Neural cell (in vitro differentiated cells): ENCODE measurements around the gene TMEM273. TPM values are rescaled to one million over a fixed set of nuclear protein-coding genes. Genes with fewer than 3 reads are reported as not detected.

Experiments used
- H2AFZ ChIP-seq: fragments of 200-600, 300-800 bp; sonication (generic), shearing (Covaris generic); 2 replicates; pipeline ENCODE4 v1.6.0; 2014; ENCODE audit warnings: low read depth, mild to moderate bottlenecking, antibody characterized with exemption, low read length, moderate library complexity
- H3F3A ChIP-seq: fragments of 200-600 bp; shearing (Covaris generic); 2 replicates; pipeline ENCODE4 v1.6.1; 2016; ENCODE audit warnings: mild to moderate bottlenecking, moderate library complexity, mixed read lengths, antibody characterized with exemption, low read length; ENCODE audit not compliant: insufficient read depth, poor library complexity, severe bottlenecking
- H3K27ac ChIP-seq: fragments of 200-600, 300-800 bp; sonication (generic), shearing (Covaris generic); 2 replicates; pipeline ENCODE4 v1.5.1; 2014; ENCODE audit warnings: mild to moderate bottlenecking, low read length, moderate library complexity
- H3K27me3 ChIP-seq: fragments of 300-800, 200-600 bp; sonication (generic), shearing (Covaris generic); 2 replicates; pipeline ENCODE4 v1.6.0; 2014; ENCODE audit warnings: mild to moderate bottlenecking, low read depth, low read length, moderate library complexity; ENCODE audit not compliant: insufficient read depth
- H3K36me3 ChIP-seq: fragments of 300-800, 200-600 bp; sonication (generic), shearing (Covaris generic); 2 replicates; pipeline ENCODE4 v1.5.1; 2014; ENCODE audit warnings: mild to moderate bottlenecking, antibody characterized with exemption, low read length, moderate library complexity; ENCODE audit not compliant: insufficient read depth
- H3K4me2 ChIP-seq: fragments of 300-800, 200-600 bp; sonication (generic), shearing (Covaris generic); 2 replicates; pipeline ENCODE4 v1.6.0; 2014; ENCODE audit warnings: mild to moderate bottlenecking, low read length
- H3K4me3 ChIP-seq: fragments of 300-800, 200-600 bp; sonication (generic), shearing (Covaris generic); 2 replicates; pipeline ENCODE4 v1.5.1; 2014; ENCODE audit warnings: mild to moderate bottlenecking, low read length, moderate library complexity
- H3K79me2 ChIP-seq: fragments of 200-600 bp; shearing (Covaris generic); replicated peaks from 2 replicates; pipeline ENCODE4 v1.6.0; 2014; ENCODE audit warnings: mild to moderate bottlenecking, low read length, moderate library complexity; ENCODE audit not compliant: insufficient read depth
- H3K9ac ChIP-seq: fragments of 300-800, 200-600 bp; sonication (generic), shearing (Covaris generic); 2 replicates; pipeline ENCODE4 v1.6.1; 2016; ENCODE audit warnings: mild to moderate bottlenecking, low read length, mixed read lengths
- H3K9me2 ChIP-seq: fragments of 200-600 bp; shearing (Covaris generic); 2 replicates; pipeline ENCODE4 v1.6.1; 2016; ENCODE audit warnings: mild to moderate bottlenecking, low read length, mixed read lengths; ENCODE audit not compliant: insufficient read depth
- H3K9me3 ChIP-seq: fragments of 200-600, 300-800 bp; sonication (generic), shearing (Covaris generic); 2 replicates; pipeline ENCODE4 v1.6.1; 2016; ENCODE audit warnings: mild to moderate bottlenecking, mixed run types, low read length, moderate library complexity, mixed read lengths
- H4K20me1 ChIP-seq: fragments of 200-600 bp; shearing (Covaris generic); 2 replicates; pipeline ENCODE4 v1.6.1; 2016; ENCODE audit warnings: mild to moderate bottlenecking, mixed run types; ENCODE audit not compliant: insufficient read depth
- CTCF ChIP-seq: fragments of 450-650 bp; IDR thresholded peaks from 2 replicates; pipeline ENCODE4 v1.5.1; 2014; ENCODE audit warnings: antibody characterized with exemption, mild to moderate bottlenecking, moderate library complexity; ENCODE audit not compliant: poor library complexity, severe bottlenecking
- EP300 ChIP-seq: fragments of 450-650 bp; conservative IDR thresholded peaks from 2 replicates; pipeline ENCODE4 v1.6.1; 2014; ENCODE audit warnings: antibody characterized with exemption, mild to moderate bottlenecking, moderate library complexity; ENCODE audit not compliant: poor library complexity, severe bottlenecking
- EZH2 ChIP-seq: fragments of 200-600, 300-800 bp; shearing (Covaris generic), sonication (generic); IDR thresholded peaks from 2 replicates; pipeline ENCODE4 v1.6.1; 2014; ENCODE audit warnings: antibody characterized with exemption, low read length, borderline replicate concordance, mild to moderate bottlenecking; ENCODE audit not compliant: insufficient read depth, poor library complexity, severe bottlenecking
- MXI1 ChIP-seq: fragments of 450-650 bp; conservative IDR thresholded peaks from 2 replicates; pipeline ENCODE4 v1.6.1; 2014; ENCODE audit warnings: antibody characterized with exemption, mild to moderate bottlenecking; ENCODE audit not compliant: poor library complexity, severe bottlenecking
- POLR2AphosphoS5 ChIP-seq: IDR thresholded peaks from 2 replicates; pipeline ENCODE4 v1.6.1; 2012
- RAD21 ChIP-seq: fragments of 450-650 bp; conservative IDR thresholded peaks from 2 replicates; pipeline ENCODE4 v1.6.1; 2014; ENCODE audit warnings: antibody characterized with exemption, mild to moderate bottlenecking, moderate library complexity
- REST ChIP-seq: IDR thresholded peaks from 2 replicates; pipeline ENCODE4 v1.6.1; 2012; ENCODE audit warnings: borderline replicate concordance
- SMC3 ChIP-seq: fragments of 450-650 bp; conservative IDR thresholded peaks from 2 replicates; pipeline ENCODE4 v1.6.1; 2014; ENCODE audit warnings: antibody characterized with exemption, mild to moderate bottlenecking, moderate library complexity; ENCODE audit not compliant: poor library complexity
- TAF1 ChIP-seq: IDR thresholded peaks from 2 replicates; pipeline ENCODE4 v1.6.1; 2012; ENCODE audit warnings: low read depth
- polyA plus RNA-seq: library from polyadenylated mRNA; depleted of rRNA; stranded (reverse); fragments of >200 nt; gene quantifications from 2 replicates; pipeline ENCODE4 v1.2.3, GENCODE V29; 2014

Gene TMEM273
- polyA plus RNA-seq, 1 donor from 2014 or later, result not detected

- Histone ChIP-seq H3K27ac (no peak overlapping the region), H3K4me3 (no peak overlapping the region), H3K9me2 (no peaks in the 10 kb centered on the region), H3K79me2 (no peaks in the 10 kb centered on the region), H2AFZ (no peak overlapping the region), H3K27me3 (no peaks in the 10 kb centered on the region), H4K20me1 (no peaks in the 10 kb centered on the region), H3F3A (no peaks in the 10 kb centered on the region), H3K9ac (no peak overlapping the region), H3K4me2 (no peak overlapping the region), H3K9me3 (no peaks in the 10 kb centered on the region), H3K36me3 (no peaks in the 10 kb centered on the region)
- TF ChIP-seq CTCF, result no peak
- TF ChIP-seq MXI1, result no peak
- no peak for TF ChIP-seq EP300
- no peak for TF ChIP-seq TAF1
- TF ChIP-seq EZH2, result no peak
- TF ChIP-seq REST, result no peak
- no peak for TF ChIP-seq POLR2AphosphoS5
- no peak for TF ChIP-seq SMC3
- no peak for TF ChIP-seq RAD21
These were observed 11.6 kb downstream of the TMEM273 start for GRCh38 chr10:49176310-49177268.

GRCh38 chr10:49175587-49176309 lies 12.4 kb downstream of the TMEM273 start:
- no peak overlapping the region for H3K9ac ChIP-seq
- no peaks in the 10 kb centered on the region for H3K27me3 ChIP-seq
- H3K36me3 ChIP-seq, result no peaks in the 10 kb centered on the region
- no peak overlapping the region for H3K4me3 ChIP-seq
- no peak overlapping the region for H3K4me2 ChIP-seq
- no peaks in the 10 kb centered on the region for H3K9me3 ChIP-seq
- no peak overlapping the region for H3K27ac ChIP-seq
- TF ChIP-seq TAF1 (no peak), MXI1 (no peak), CTCF (no peak), REST (no peak), POLR2AphosphoS5 (no peak), RAD21 (no peak), SMC3 (no peak), EP300 (no peak), EZH2 (no peak)
- H3F3A ChIP-seq, result no peaks in the 10 kb centered on the region
- H3K79me2 ChIP-seq, result no peaks in the 10 kb centered on the region
- no peak overlapping the region for H2AFZ ChIP-seq
- no peaks in the 10 kb centered on the region for H3K9me2 ChIP-seq
- no peaks in the 10 kb centered on the region for H4K20me1 ChIP-seq
